Panc1 (cell line): ENCODE measurements around the gene MET.

Experiments
- POLR2AphosphoS5 ChIP-seq: IDR thresholded peaks from 2 replicates; pipeline ENCODE4 v1.6.1; 2012; ENCODE audit warnings: mild to moderate bottlenecking, low read depth, low read length, moderate library complexity
- REST ChIP-seq, 2 experiments: IDR thresholded peaks; 2 replicates each; pipeline ENCODE4 v1.6.1; 2011 to 2012; ENCODE audit warnings: low read depth in 2 of 2, control low read depth in 1 of 2, low read length in 1 of 2, mild to moderate bottlenecking in 1 of 2, moderate library complexity in 1 of 2; ENCODE audit not compliant: insufficient read depth in 1 of 2
- SIN3A ChIP-seq: IDR thresholded peaks from 2 replicates; pipeline ENCODE4 v1.6.1; 2012; ENCODE audit warnings: low read depth, mild to moderate bottlenecking, low read length, moderate library complexity, borderline replicate concordance; ENCODE audit not compliant: insufficient read depth
- TF ChIP-seq, protein P1 (sequence below): fragments of 450-650 bp; IDR thresholded peaks from 2 replicates; pipeline ENCODE4 v1.5.1; 2017; ENCODE audit warnings: mild to moderate bottlenecking

DNA sequence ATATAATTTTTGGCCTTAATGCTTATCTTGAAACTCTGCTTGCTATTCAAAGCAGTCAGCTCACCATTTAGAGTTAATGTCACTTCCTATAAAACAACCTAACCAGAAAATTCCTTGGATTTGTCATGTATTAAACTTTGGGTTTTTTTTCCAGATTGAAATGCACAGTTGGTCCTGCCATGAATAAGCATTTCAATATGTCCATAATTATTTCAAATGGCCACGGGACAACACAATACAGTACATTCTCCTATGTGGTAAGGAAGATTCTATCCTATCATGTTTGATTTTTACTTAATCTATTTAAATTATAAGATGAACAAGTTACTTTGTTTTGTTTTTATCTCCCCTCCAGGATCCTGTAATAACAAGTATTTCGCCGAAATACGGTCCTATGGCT, 85.3 kb downstream of the MET start:
- TF ChIP-seq, protein P1, sequence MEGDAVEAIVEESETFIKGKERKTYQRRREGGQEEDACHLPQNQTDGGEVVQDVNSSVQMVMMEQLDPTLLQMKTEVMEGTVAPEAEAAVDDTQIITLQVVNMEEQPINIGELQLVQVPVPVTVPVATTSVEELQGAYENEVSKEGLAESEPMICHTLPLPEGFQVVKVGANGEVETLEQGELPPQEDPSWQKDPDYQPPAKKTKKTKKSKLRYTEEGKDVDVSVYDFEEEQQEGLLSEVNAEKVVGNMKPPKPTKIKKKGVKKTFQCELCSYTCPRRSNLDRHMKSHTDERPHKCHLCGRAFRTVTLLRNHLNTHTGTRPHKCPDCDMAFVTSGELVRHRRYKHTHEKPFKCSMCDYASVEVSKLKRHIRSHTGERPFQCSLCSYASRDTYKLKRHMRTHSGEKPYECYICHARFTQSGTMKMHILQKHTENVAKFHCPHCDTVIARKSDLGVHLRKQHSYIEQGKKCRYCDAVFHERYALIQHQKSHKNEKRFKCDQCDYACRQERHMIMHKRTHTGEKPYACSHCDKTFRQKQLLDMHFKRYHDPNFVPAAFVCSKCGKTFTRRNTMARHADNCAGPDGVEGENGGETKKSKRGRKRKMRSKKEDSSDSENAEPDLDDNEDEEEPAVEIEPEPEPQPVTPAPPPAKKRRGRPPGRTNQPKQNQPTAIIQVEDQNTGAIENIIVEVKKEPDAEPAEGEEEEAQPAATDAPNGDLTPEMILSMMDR = no peak
- no peak for TF ChIP-seq POLR2AphosphoS5
- no peak for TF ChIP-seq REST (IDR thresholded peaks at IDR 0.05; ENCODE audit: insufficient read depth in 1 of 2, low read depth in 2 of 2, low read length in 1 of 2)
- TF ChIP-seq SIN3A = no peak
